ENCODE measurements around the gene MAGI3. TPM values are rescaled to one million over a fixed set of nuclear protein-coding genes. Genes with fewer than 3 reads are reported as not detected.

Gene MAGI3
- total and polyA plus RNA-seq, 2 donors (not counting 1 experiment from before 2014, with no cell fraction given) = 5.1 to 9.2 TPM

GRCh38 chr1:113582084-113582483, 191.8 kb downstream of the MAGI3 start:
- no peak overlapping the region for H3K27ac ChIP-seq (ENCODE audit: insufficient read depth, low read length)
- no peak for TF ChIP-seq EZH2 (IDR thresholded peaks at IDR 0.05; ENCODE audit: low read length, missing control alignments)
- no peak for TF ChIP-seq CTCF (conservative IDR thresholded peaks at IDR 0.05 in 1 of 2, IDR thresholded peaks at IDR 0.05 in 1 of 2; ENCODE audit: low read depth in 1 of 2, low read length in 2 of 2)
- no peak overlapping the region for H3K9ac ChIP-seq (ENCODE audit: insufficient read depth, low read length)
- no peak overlapping the region for H3K4me2 ChIP-seq (ENCODE audit: extremely low read depth, insufficient read depth, low read length)
- H3K4me3 ChIP-seq (replicated peaks in 1 of 4; ENCODE audit: control extremely low read depth in 1 of 4, insufficient read depth in 1 of 4, low read depth in 3 of 4, low read length in 4 of 4) = no peak overlapping the region
- no peak overlapping the region for H2AFZ ChIP-seq (ENCODE audit: low read length)
- H3K4me1 ChIP-seq (ENCODE audit: control insufficient read depth, extremely low read depth, insufficient read depth, low read length) = no peaks in the 10 kb centered on the region
- DNase-seq (ENCODE audit: low read depth in 2 of 2) = no peak
- H3K9me3 ChIP-seq (ENCODE audit: control insufficient read depth, insufficient read depth, low read depth, low read length) = no peaks in the 10 kb centered on the region
- H3K36me3 ChIP-seq (ENCODE audit: control insufficient read depth, insufficient read depth, low read length) = no peaks in the 10 kb centered on the region
- H3K79me2 ChIP-seq (ENCODE audit: control insufficient read depth, insufficient read depth, low read length) = no peaks in the 10 kb centered on the region
- no peaks in the 10 kb centered on the region for H3K27me3 ChIP-seq (ENCODE audit: control insufficient read depth, insufficient read depth, low read length)
- no peaks in the 10 kb centered on the region for H4K20me1 ChIP-seq (ENCODE audit: control insufficient read depth, extremely low read depth, insufficient read depth, low read length)

- H2AFZ ChIP-seq (ENCODE audit: low read length) = no peak overlapping the region
- H3K36me3 ChIP-seq (ENCODE audit: control insufficient read depth, insufficient read depth, low read length) = no peaks in the 10 kb centered on the region
- H3K27me3 ChIP-seq (ENCODE audit: control insufficient read depth, insufficient read depth, low read length) = no peaks in the 10 kb centered on the region
- H3K4me1 ChIP-seq (ENCODE audit: control insufficient read depth, extremely low read depth, insufficient read depth, low read length) = no peaks in the 10 kb centered on the region
- no peak overlapping the region for H3K27ac ChIP-seq (ENCODE audit: insufficient read depth, low read length)
- no peak overlapping the region for H3K4me3 ChIP-seq (replicated peaks in 1 of 4; ENCODE audit: control extremely low read depth in 1 of 4, insufficient read depth in 1 of 4, low read depth in 3 of 4, low read length in 4 of 4)
- H3K4me2 ChIP-seq (ENCODE audit: extremely low read depth, insufficient read depth, low read length) = no peak overlapping the region
- no peak overlapping the region for H3K9ac ChIP-seq (ENCODE audit: insufficient read depth, low read length)
- no peak for TF ChIP-seq CTCF (conservative IDR thresholded peaks at IDR 0.05 in 1 of 2, IDR thresholded peaks at IDR 0.05 in 1 of 2; ENCODE audit: low read depth in 1 of 2, low read length in 2 of 2)
- no peak for TF ChIP-seq EZH2 (IDR thresholded peaks at IDR 0.05; ENCODE audit: low read length, missing control alignments)
- DNase-seq (ENCODE audit: low read depth in 2 of 2) = no peak
- no peaks in the 10 kb centered on the region for H3K9me3 ChIP-seq (ENCODE audit: control insufficient read depth, insufficient read depth, low read depth, low read length)
- no peaks in the 10 kb centered on the region for H3K79me2 ChIP-seq (ENCODE audit: control insufficient read depth, insufficient read depth, low read length)
- H4K20me1 ChIP-seq (ENCODE audit: control insufficient read depth, extremely low read depth, insufficient read depth, low read length) = no peaks in the 10 kb centered on the region
These were observed 197.2 kb downstream of the MAGI3 start for GRCh38 chr1:113587475-113587874.

- no peak for TF ChIP-seq CTCF (conservative IDR thresholded peaks at IDR 0.05 in 1 of 2, IDR thresholded peaks at IDR 0.05 in 1 of 2; ENCODE audit: low read depth in 1 of 2, low read length in 2 of 2)
These were observed 201.9 kb downstream of the MAGI3 start for GRCh38 chr1:113592230-113592629.

More at GRCh38 chr1:113592230-113592629, 201.9 kb downstream of the MAGI3 start:
- H2AFZ ChIP-seq (ENCODE audit: low read length) = no peak overlapping the region
- H3K4me1 ChIP-seq (ENCODE audit: control insufficient read depth, extremely low read depth, insufficient read depth, low read length) = no peaks in the 10 kb centered on the region
- no peaks in the 10 kb centered on the region for H3K36me3 ChIP-seq (ENCODE audit: control insufficient read depth, insufficient read depth, low read length)
- H4K20me1 ChIP-seq (ENCODE audit: control insufficient read depth, extremely low read depth, insufficient read depth, low read length) = no peaks in the 10 kb centered on the region
- no peaks in the 10 kb centered on the region for H3K9me3 ChIP-seq (ENCODE audit: control insufficient read depth, insufficient read depth, low read depth, low read length)
- H3K27ac ChIP-seq (ENCODE audit: insufficient read depth, low read length) = no peak overlapping the region
- no peak overlapping the region for H3K4me2 ChIP-seq (ENCODE audit: extremely low read depth, insufficient read depth, low read length)
- H3K79me2 ChIP-seq (ENCODE audit: control insufficient read depth, insufficient read depth, low read length) = no peaks in the 10 kb centered on the region
- no peaks in the 10 kb centered on the region for H3K27me3 ChIP-seq (ENCODE audit: control insufficient read depth, insufficient read depth, low read length)
- DNase-seq (ENCODE audit: low read depth in 2 of 2) = no peak
- H3K4me3 ChIP-seq (replicated peaks in 1 of 4; ENCODE audit: control extremely low read depth in 1 of 4, insufficient read depth in 1 of 4, low read depth in 3 of 4, low read length in 4 of 4) = no peak overlapping the region
- H3K9ac ChIP-seq (ENCODE audit: insufficient read depth, low read length) = no peak overlapping the region
